ENCODE results near the gene MAPT. TPM values are rescaled to one million over a fixed set of nuclear protein-coding genes. Genes with fewer than 3 reads are reported as not detected.

MAPT gene
- polyA plus RNA-seq, 3 donors, result 0.04 TPM; not detected in 2

DNA sequence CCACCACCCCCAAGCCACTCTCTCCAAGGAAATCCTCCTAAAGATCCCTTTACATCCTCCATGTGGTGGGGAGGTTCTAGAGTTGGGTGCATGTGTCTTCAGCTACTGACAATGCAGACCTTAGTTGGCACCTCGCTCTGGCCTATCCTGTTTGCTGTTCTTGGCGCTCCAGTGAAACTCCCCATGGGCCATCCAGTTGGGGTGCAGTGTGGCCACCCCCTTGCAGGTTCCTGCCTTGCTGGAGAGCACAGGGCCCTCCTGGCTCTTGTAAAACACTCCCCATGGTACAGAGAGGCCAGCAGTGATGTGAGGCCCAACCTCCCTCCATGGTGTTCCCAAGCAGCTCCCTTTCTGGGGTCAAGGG lies 82.0 kb downstream of the MAPT start:
- intact Hi-C loops (cut with micrococcal nuclease), result no loop called here
- WGBS (ENCODE audit: insufficient coverage), result 95% methylated on average over 2 of the region's 2 CpGs
- H3K4me1 ChIP-seq (ENCODE audit: control insufficient read depth in 1 of 2, insufficient read depth in 2 of 2, low read length in 2 of 2), result no peaks in the 10 kb centered on the region
- H3K36me3 ChIP-seq (replicated peaks in 1 of 2; ENCODE audit: control insufficient read depth in 1 of 2, insufficient read depth in 2 of 2, low read length in 2 of 2), result no peaks in the 10 kb centered on the region
- Mint-ChIP-seq H3K4me1 (no peaks in the 10 kb centered on the region), H3K27me3 (ENCODE audit: low read depth in 3 of 3) (peaks cover 0 to 4% (median 2%) of the 10 kb centered on the region in 3 donors), H3K9me3 (peaks cover 0 to 6% (median 2%) of the 10 kb centered on the region in 7 donors), H3K4me3 (no peak overlapping the region), H3K27ac (no peak overlapping the region), H3K36me3 (no peaks in the 10 kb centered on the region)
- H3K27me3 ChIP-seq (ENCODE audit: control insufficient read depth in 2 of 2, insufficient read depth in 2 of 2, low read length in 2 of 2), result no peaks in the 10 kb centered on the region
- H2AFZ ChIP-seq (ENCODE audit: insufficient read depth, low read depth, low read length, poor library complexity, severe bottlenecking), result no peak overlapping the region
- TF ChIP-seq, protein P1, sequence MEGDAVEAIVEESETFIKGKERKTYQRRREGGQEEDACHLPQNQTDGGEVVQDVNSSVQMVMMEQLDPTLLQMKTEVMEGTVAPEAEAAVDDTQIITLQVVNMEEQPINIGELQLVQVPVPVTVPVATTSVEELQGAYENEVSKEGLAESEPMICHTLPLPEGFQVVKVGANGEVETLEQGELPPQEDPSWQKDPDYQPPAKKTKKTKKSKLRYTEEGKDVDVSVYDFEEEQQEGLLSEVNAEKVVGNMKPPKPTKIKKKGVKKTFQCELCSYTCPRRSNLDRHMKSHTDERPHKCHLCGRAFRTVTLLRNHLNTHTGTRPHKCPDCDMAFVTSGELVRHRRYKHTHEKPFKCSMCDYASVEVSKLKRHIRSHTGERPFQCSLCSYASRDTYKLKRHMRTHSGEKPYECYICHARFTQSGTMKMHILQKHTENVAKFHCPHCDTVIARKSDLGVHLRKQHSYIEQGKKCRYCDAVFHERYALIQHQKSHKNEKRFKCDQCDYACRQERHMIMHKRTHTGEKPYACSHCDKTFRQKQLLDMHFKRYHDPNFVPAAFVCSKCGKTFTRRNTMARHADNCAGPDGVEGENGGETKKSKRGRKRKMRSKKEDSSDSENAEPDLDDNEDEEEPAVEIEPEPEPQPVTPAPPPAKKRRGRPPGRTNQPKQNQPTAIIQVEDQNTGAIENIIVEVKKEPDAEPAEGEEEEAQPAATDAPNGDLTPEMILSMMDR (IDR thresholded peaks at IDR 0.05), result no peak
- H3K79me2 ChIP-seq (ENCODE audit: insufficient read depth, low read length), result no peaks in the 10 kb centered on the region
- H3K9me3 ChIP-seq (replicated peaks in 1 of 2; ENCODE audit: control insufficient read depth in 1 of 2, insufficient read depth in 1 of 2, low read length in 2 of 2), result no peaks in the 10 kb centered on the region
- no peak overlapping the region for H3K9ac ChIP-seq (ENCODE audit: insufficient read depth, low read length, poor library complexity, severe bottlenecking)
- no peak overlapping the region for H3K4me2 ChIP-seq (replicated peaks; ENCODE audit: extremely low read depth, low read length, poor library complexity, severe bottlenecking)
- no peak overlapping the region for H3K4me3 ChIP-seq (replicated peaks in 1 of 3; ENCODE audit: low read depth in 2 of 3, low read length in 3 of 3)
- H4K20me1 ChIP-seq (ENCODE audit: insufficient read depth, low read length), result no peaks in the 10 kb centered on the region
- no peak overlapping the region for H3K27ac ChIP-seq (ENCODE audit: low read depth in 1 of 2, low read length in 2 of 2)
- DNase-seq, result no peak

DNA sequence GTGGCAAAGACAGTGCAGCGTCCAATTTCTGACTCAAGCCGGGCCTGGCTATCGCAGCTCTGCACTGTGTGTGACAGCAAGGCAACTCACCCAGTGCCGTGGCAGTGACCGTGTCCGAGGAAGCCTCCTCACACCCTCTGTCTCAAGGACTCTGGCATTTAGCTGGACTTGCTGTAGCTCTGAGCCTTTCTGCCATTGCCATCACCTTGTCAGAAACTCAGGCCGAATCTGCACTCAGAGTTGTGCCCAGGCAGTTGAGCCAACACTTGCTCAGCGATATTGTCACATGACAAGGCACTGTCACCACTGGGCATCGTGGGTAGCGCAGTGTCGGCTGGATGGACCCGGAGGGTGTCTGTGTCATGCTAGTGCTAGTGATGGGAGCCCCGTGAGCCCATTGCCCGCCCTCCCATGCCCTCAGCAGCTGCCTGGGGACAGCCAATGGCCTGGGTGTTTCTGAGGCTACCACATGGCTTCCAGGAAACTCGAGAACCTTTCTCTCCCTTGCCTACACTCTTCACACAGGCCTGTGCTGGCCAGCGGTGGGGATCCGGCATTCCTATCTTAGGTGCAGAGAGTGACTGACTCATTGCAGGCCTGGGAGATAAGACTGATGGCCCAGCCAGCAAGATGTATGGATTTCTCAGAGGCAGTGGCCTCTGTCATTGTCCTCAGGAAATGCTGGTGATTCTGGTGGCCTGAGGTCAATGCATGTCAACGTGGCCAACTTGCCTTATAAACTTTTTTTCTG lies 82.6 kb downstream of the MAPT start:
- no peak overlapping the region for H3K4me3 Mint-ChIP-seq
- Histone ChIP-seq H3K9me3 (replicated peaks in 1 of 2; ENCODE audit: control insufficient read depth in 1 of 2, insufficient read depth in 1 of 2, low read length in 2 of 2) (no peaks in the 10 kb centered on the region), H3K4me2 (replicated peaks; ENCODE audit: extremely low read depth, low read length, poor library complexity, severe bottlenecking) (no peak overlapping the region), H3K9ac (ENCODE audit: insufficient read depth, low read length, poor library complexity, severe bottlenecking) (no peak overlapping the region), H2AFZ (ENCODE audit: insufficient read depth, low read depth, low read length, poor library complexity, severe bottlenecking) (no peak overlapping the region), H3K27me3 (ENCODE audit: control insufficient read depth in 2 of 2, insufficient read depth in 2 of 2, low read length in 2 of 2) (no peaks in the 10 kb centered on the region), H3K4me1 (ENCODE audit: control insufficient read depth in 1 of 2, insufficient read depth in 2 of 2, low read length in 2 of 2) (no peaks in the 10 kb centered on the region), H3K79me2 (ENCODE audit: insufficient read depth, low read length) (no peaks in the 10 kb centered on the region), H3K36me3 (replicated peaks in 1 of 2; ENCODE audit: control insufficient read depth in 1 of 2, insufficient read depth in 2 of 2, low read length in 2 of 2) (no peaks in the 10 kb centered on the region), H3K27ac (ENCODE audit: low read depth in 1 of 2, low read length in 2 of 2) (no peak overlapping the region), H3K4me3 (replicated peaks in 1 of 3; ENCODE audit: low read depth in 2 of 3, low read length in 3 of 3) (no peak overlapping the region), H4K20me1 (ENCODE audit: insufficient read depth, low read length) (no peaks in the 10 kb centered on the region)
- WGBS (ENCODE audit: insufficient coverage), result 93% methylated on average over 14 of the region's 18 CpGs
- peaks cover 0 to 6% (median 2%) of the 10 kb centered on the region in 3 donors for H3K27me3 Mint-ChIP-seq (ENCODE audit: low read depth in 3 of 3)
- H3K36me3 Mint-ChIP-seq, result no peaks in the 10 kb centered on the region
- peaks cover 0 to 6% (median 2%) of the 10 kb centered on the region in 7 donors for H3K9me3 Mint-ChIP-seq
- intact Hi-C loops (cut with micrococcal nuclease), result no loop called here
- no peaks in the 10 kb centered on the region for H3K4me1 Mint-ChIP-seq
- DNase-seq, result no peak
- H3K27ac Mint-ChIP-seq, result no peak overlapping the region
- TF ChIP-seq, protein P1 (IDR thresholded peaks at IDR 0.05), result no peak
